Ovary (tissue), 9 donors: ENCODE data around the gene ARFRP1. TPM values are rescaled to one million over a fixed set of nuclear protein-coding genes. Genes with fewer than 3 reads are reported as not detected.
A peak's percentile ranks its signal among the peaks of the same experiment; 100 is the strongest.

Experiments
- DNase-seq, 5 donors: peaks; one replicate each; pipeline ENCODE4 v3.0.0-alpha.2; 2019 to 2020
- H3K27ac ChIP-seq, 2 donors: fragments of 200-600 bp; one replicate each; pipeline versions ENCODE4 v1.5.1 to v1.8.0; 2019 to 2022
- H3K27me3 ChIP-seq: fragments of 200-600 bp; one replicate; pipeline ENCODE4 v1.8.0; 2022
- H3K36me3 ChIP-seq: fragments of 200-600 bp; sonication (generic); one replicate; pipeline ENCODE4 v1.5.1; 2019
- H3K4me1 ChIP-seq: one replicate; pipeline ENCODE4 v1.8.1; 2013; ENCODE audit warnings: mild to moderate bottlenecking, moderate library complexity; ENCODE audit not compliant: insufficient read depth
- H3K4me3 ChIP-seq: fragments of 200-600 bp; sonication (generic); one replicate; pipeline ENCODE4 v1.5.1; 2017
- H3K9me3 ChIP-seq, 2 donors: fragments of 200-600 bp in 1 of 2; sonication (generic) in 1 of 2; one replicate each; pipeline versions ENCODE4 v1.5.1 to v1.8.1; 2013 to 2019; ENCODE audit warnings: mild to moderate bottlenecking in 1 of 2, moderate library complexity in 1 of 2
- EP300 ChIP-seq: sonication (generic); formaldehyde crosslinking; IDR thresholded peaks from one replicate; pipeline ENCODE4 v1.6.1; 2017; ENCODE audit warnings: antibody characterized with exemption
- POLR2A ChIP-seq: fragments of 450-650 bp; IDR thresholded peaks from one replicate; pipeline ENCODE4 v1.6.1; 2017; ENCODE audit warnings: antibody characterized with exemption, mild to moderate bottlenecking, moderate library complexity
- WGBS, 3 donors: extraction: QIAGEN DNeasy Blood & Tissue Kit in 1 of 3; methylation state at CpG; one replicate each; pipeline versions ENCODE4 v1.1.5 to v1.1.7; 2013 to 2017; 5-methylcytosine and 5-hydroxymethylcytosine counted together
- intact Hi-C, 4 donors: fragments of 100-400 bp; cut with DNase I; formaldehyde crosslinking; loops; one replicate each; pipeline versions ENCODE4 v1.11.0 to v1.15.1; 2022 to 2023
- polyA plus RNA-seq, 2 donors: library from polyadenylated mRNA; stranded (reverse); fragments of 200-250 nt in 1 of 2; fragments of 350-450 nt in 1 of 2; fragmentation: Illumina TruSeq in 1 of 2; extraction: RNeasy Lipid Tissue Mini Kit (QIAGEN cat#74804) in 1 of 2; gene quantifications; one replicate each; pipeline ENCODE4 v1.2.3, GENCODE V29; 2013 to 2014
- total RNA-seq, 7 donors: library from RNA; depleted of rRNA in 2 of 7; stranded (reverse); fragments of >200 nt in 2 of 7; fragmentation: NEBNext Ultra II Directional in 3 of 7; extraction: Animal tissue kit (Norgen Biotek cat#: 25700) in 3 of 7; gene quantifications; one replicate each; pipeline versions ENCODE4 v1.1.0 to v1.2.4, GENCODE V29; 2016 to 2023
- TF ChIP-seq, protein P1 (sequence below), 3 donors: fragments of 450-650 bp in 2 of 3; fragments of 200-600 bp in 1 of 3; IDR thresholded peaks; one replicate each; pipeline versions ENCODE4 v1.5.1 to v1.8.0; 2016 to 2022; ENCODE audit warnings: antibody characterized with exemption in 3 of 3, mild to moderate bottlenecking in 1 of 3
- donor health status: DM: no; HTN: no; CAD: no; lungs with moderate emphysema.
- donor health status: DM: no; HTN: no; CAD: no.
- donor health status: Bipolar disorder and iron deficiency.
- donor health status: DM: yes; HTN: yes; CAD: no.
- donor health status: DM: no; HTN: no; CAD: no.
- donor health status: DM: yes; HTN: yes; CAD: no.

Gene ARFRP1
- total and polyA plus RNA-seq, 9 donors, result 15.3 to 59.5 (median 47.2) TPM

DNA sequence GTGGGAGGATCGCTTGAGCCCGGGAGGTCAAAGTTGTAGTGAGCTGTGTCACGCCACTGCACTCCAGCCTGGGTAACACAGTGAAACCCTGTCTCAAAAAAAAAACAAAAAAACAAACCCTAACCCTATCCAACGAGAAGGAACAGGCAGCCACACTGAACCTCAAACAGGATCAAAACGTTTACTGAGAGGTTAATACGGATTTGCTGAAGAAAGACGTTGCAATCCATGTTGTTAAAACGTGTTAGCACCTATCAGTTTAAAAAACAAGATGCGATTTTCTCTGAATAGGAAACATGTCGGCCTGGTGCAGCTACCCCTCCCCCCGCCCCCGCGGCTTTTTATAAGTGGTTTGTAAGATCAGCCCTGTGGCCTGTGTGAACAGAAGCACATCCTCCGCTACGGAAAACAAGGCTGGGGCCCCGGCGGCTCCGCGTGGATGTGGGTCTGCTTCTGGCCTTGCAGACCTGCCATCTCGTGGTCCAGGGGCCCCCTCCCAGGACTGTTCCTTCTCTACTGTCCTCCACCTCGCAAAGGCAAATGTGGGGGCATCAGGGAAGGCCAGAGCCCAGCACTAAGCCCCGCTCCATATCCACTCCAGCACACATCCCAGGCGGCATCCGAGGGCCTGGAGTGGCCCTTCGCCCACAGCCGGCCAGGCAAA is 43.2 kb upstream of the ARFRP1 start:
- H3K9me3 ChIP-seq, result no peaks in the 10 kb centered on the region
- intact Hi-C loops, result no loop called here
- TF ChIP-seq, protein P1, sequence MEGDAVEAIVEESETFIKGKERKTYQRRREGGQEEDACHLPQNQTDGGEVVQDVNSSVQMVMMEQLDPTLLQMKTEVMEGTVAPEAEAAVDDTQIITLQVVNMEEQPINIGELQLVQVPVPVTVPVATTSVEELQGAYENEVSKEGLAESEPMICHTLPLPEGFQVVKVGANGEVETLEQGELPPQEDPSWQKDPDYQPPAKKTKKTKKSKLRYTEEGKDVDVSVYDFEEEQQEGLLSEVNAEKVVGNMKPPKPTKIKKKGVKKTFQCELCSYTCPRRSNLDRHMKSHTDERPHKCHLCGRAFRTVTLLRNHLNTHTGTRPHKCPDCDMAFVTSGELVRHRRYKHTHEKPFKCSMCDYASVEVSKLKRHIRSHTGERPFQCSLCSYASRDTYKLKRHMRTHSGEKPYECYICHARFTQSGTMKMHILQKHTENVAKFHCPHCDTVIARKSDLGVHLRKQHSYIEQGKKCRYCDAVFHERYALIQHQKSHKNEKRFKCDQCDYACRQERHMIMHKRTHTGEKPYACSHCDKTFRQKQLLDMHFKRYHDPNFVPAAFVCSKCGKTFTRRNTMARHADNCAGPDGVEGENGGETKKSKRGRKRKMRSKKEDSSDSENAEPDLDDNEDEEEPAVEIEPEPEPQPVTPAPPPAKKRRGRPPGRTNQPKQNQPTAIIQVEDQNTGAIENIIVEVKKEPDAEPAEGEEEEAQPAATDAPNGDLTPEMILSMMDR (IDR thresholded peaks at IDR 0.05), result no peak
- TF ChIP-seq POLR2A (no peak), EP300 (no peak)
- WGBS, 3 donors, result 72 to 76% (median 73%) methylated on average over 26 of the region's 26 CpGs
- H3K27ac ChIP-seq, result no peak overlapping the region
- DNase-seq, result peak in 1 of 5 donors; percentile 19
- no peak overlapping the region for H3K4me3 ChIP-seq
- no peaks in the 10 kb centered on the region for H3K27me3 ChIP-seq
- H3K4me1 ChIP-seq, result no peaks in the 10 kb centered on the region
- no peaks in the 10 kb centered on the region for H3K36me3 ChIP-seq

DNA sequence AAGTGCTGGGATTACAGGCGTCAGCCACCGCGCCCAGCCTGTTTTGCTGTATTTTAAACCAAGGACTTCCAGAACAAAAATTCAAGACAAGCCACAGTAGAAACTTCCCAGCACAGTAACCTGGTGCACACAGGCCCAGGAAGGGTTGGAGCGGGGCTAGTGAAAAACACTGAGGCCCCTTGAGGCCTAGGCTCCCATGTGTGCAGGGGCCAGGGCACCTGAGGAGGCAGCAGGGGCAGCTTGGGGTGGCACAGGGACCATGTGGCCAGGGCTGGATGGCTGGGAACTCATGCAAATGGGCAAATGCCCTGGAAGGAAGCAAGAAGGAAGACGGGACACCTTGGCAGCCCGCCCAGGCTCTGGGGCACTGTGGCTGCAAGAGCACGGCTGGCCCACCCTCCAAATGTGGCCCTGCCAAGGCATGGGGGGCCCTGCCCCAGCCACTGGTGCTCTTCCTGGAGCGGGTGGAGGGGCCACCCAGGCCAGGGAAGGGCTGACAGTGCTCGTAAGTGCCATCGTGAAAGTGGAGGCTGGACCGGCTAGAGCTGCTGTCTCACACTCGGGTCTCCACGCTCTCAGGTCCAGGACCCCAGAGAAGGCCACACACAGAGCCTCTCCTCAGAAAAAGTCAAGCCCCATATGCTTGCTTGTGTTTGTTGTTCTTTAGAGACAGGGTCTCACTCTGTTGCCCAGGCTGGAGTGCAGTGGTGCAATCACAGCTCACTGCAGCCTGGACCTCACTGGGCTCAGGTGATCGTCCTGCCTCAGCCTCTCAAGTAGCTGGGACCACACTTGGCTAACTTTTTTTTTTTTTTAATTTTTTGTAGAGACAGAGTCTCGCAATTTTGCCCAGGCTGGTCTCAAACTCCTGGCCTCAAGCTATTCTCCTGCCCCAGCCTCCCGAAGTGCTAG is 42.1 kb upstream of the ARFRP1 start:
- no peaks in the 10 kb centered on the region for H3K4me1 ChIP-seq
- no peak for TF ChIP-seq EP300
- TF ChIP-seq, protein P1 (IDR thresholded peaks at IDR 0.05), result no peak
- no peak for TF ChIP-seq POLR2A
- H3K9me3 ChIP-seq, result no peaks in the 10 kb centered on the region
- no peak overlapping the region for H3K27ac ChIP-seq
- no peaks in the 10 kb centered on the region for H3K27me3 ChIP-seq
- WGBS, 3 donors, result 92% methylated on average over 16 of the region's 16 CpGs
- intact Hi-C loops, result no loop called here
- H3K4me3 ChIP-seq, result no peak overlapping the region
- DNase-seq, result peak in 1 of 5 donors; percentile 53
- H3K36me3 ChIP-seq, result no peaks in the 10 kb centered on the region

DNA sequence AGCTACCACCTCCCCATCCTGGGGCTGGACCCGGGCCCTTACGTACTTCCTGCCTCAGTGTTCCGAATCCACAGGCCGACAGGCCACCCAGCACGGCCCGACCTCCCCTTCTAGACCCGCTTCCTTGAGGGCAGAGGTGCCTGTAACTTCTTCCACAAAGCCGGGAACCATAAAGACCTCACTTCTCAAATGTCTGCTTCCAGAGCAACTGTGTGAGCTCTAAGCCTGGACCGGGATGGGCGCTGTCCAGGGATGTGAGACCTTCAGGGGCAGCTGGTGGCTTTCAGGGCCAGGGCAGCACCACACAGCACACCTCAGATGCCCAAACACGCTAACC is 41.1 kb upstream of the ARFRP1 start:
- intact Hi-C loops, result no loop called here
- Histone ChIP-seq H3K4me1 (no peaks in the 10 kb centered on the region), H3K4me3 (no peak overlapping the region), H3K27ac (no peak overlapping the region), H3K36me3 (no peaks in the 10 kb centered on the region), H3K9me3 (no peaks in the 10 kb centered on the region), H3K27me3 (no peaks in the 10 kb centered on the region)
- TF ChIP-seq POLR2A (no peak), EP300 (no peak)
- TF ChIP-seq, protein P1 (IDR thresholded peaks at IDR 0.05), result no peak
- no peak for DNase-seq
- WGBS, 3 donors, result 85 to 87% (median 85%) methylated on average over 11 of the region's 11 CpGs

DNA sequence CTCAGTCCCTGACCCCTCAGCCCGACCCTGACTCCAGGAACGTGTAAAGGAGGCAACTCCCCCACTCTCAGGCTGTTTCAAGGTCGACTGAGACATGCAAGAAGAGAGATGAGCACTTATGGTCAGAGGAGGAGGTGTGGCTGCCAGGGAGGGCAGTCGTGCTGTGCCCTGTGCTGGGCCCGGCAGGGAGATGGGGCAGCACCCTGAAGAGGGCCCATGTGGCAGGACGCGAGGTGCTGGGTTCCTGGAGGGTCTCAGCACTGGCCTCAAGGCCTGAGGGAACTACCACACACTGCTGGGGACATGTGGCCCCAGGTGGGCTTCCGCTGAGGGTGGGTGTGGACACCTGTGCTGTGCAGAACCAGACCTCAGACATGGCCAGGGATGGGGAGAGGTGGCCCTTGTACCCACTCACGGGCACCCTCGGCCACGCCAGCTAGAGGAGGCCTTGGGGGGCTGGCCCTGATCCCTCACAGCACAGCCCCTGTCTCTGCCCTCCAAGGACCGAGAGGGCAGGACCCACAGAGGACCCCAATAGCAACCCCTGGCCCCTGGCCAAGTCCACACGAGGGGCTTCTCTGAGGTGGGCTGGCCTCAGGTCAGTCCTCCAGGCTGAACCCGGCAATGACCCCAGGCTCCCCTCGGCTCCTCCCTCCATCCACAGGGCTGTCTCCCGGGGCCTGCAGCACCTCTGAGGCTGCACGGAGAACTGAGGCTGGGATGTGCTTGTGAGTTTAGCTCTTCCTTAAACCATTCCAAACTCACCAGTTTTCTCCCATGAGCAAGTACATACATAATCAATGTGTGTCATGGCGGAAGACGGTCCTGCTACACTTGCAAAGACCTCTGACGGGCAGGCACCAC is 40.5 kb upstream of the ARFRP1 start:
- TF ChIP-seq EP300 (no peak), POLR2A (no peak)
- TF ChIP-seq, protein P1 (IDR thresholded peaks at IDR 0.05), result no peak
- Histone ChIP-seq H3K4me3 (no peak overlapping the region), H3K4me1 (no peaks in the 10 kb centered on the region), H3K36me3 (no peaks in the 10 kb centered on the region), H3K9me3 (no peaks in the 10 kb centered on the region), H3K27ac (peak overlapping the region in 1 of 2 donors; percentile 12), H3K27me3 (no peaks in the 10 kb centered on the region)
- intact Hi-C loops, result no loop called here
- peak in 1 of 5 donors; percentile 44 for DNase-seq
- 54 to 57% (median 56%) methylated on average over 14 to 20 of the region's 20 CpGs for WGBS, 3 donors
